Adrenal gland (tissue), 5 donors: Measurements from ENCODE around the gene FMOD.

ENCODE experiments used
- CTCF ChIP-seq, 6 experiments: fragments of 450-650 bp in 4 of 6; fragments of 200-600 bp in 2 of 6; sonication (generic) in 1 of 6; IDR thresholded peaks; 1 replicate in 5 of 6; 2 replicates in 1 of 6; pipeline versions ENCODE4 v1.5.1 to v1.8.0; 2016 to 2021; ENCODE audit warnings: antibody characterized with exemption in 6 of 6, mild to moderate bottlenecking in 2 of 6, moderate library complexity in 1 of 6
- POLR2A ChIP-seq, 2 donors: fragments of 450-650 bp; IDR thresholded peaks; one replicate each; pipeline ENCODE4 v1.6.1; 2017; ENCODE audit warnings: antibody characterized with exemption in 2 of 2, mild to moderate bottlenecking in 2 of 2, moderate library complexity in 1 of 2
- donor health status: DM: no; HTN: no; CAD: no.

GRCh38 chr1:203317429-203318228, 33.3 kb downstream of the FMOD start:
- TF ChIP-seq CTCF (IDR thresholded peaks at IDR 0.05) (no peak), POLR2A (IDR thresholded peaks at IDR 0.05) (no peak)
